Endodermal cell (in vitro differentiated cells): ENCODE data around the gene CEPT1. TPM values are rescaled to one million over a fixed set of nuclear protein-coding genes. Genes with fewer than 3 reads are reported as not detected.

ENCODE experiments used
- DNase-seq: peaks from one replicate; pipeline ENCODE4 v3.0.0-alpha.2; 2017
- H3K27ac ChIP-seq: 2 replicates; pipeline ENCODE4 v1.5.1; 2013; ENCODE audit warnings: mild to moderate bottlenecking, low read depth, low read length, moderate library complexity
- H3K27me3 ChIP-seq: 2 replicates; pipeline ENCODE4 v1.6.1; 2013; ENCODE audit warnings: mild to moderate bottlenecking, low read length, moderate library complexity; ENCODE audit not compliant: insufficient read depth, control insufficient read depth, poor library complexity, severe bottlenecking
- H3K36me3 ChIP-seq: 2 replicates; pipeline ENCODE4 v1.7.0; 2013; ENCODE audit warnings: mild to moderate bottlenecking, low read length, moderate library complexity; ENCODE audit not compliant: control insufficient read depth, insufficient read depth
- H3K4me1 ChIP-seq: one replicate; pipeline ENCODE4 v1.7.0; 2013; ENCODE audit warnings: low read length; ENCODE audit not compliant: control insufficient read depth, insufficient read depth
- H3K4me3 ChIP-seq: 2 replicates; pipeline ENCODE4 v1.5.1; 2013; ENCODE audit warnings: mild to moderate bottlenecking, low read length, moderate library complexity
- H3K9ac ChIP-seq: 2 replicates; pipeline ENCODE4 v1.6.1; 2013; ENCODE audit warnings: mild to moderate bottlenecking, low read length, moderate library complexity; ENCODE audit not compliant: poor library complexity, severe bottlenecking; ENCODE audit errors: extremely low read depth
- H3K9me3 ChIP-seq: 2 replicates; pipeline ENCODE4 v1.6.1; 2013; ENCODE audit warnings: mild to moderate bottlenecking, low read length, moderate library complexity; ENCODE audit not compliant: control insufficient read depth
- H3K27ac Mint-ChIP-seq: 2 replicates; pipeline ENCODE4 v1.8.0; 2020; ENCODE audit warnings: mixed read lengths
- H3K27me3 Mint-ChIP-seq: 2 replicates; pipeline ENCODE4 v1.8.0; 2021; ENCODE audit warnings: mild to moderate bottlenecking, mixed read lengths; ENCODE audit not compliant: insufficient read depth
- H3K36me3 Mint-ChIP-seq: 2 replicates; pipeline ENCODE4 v1.8.0; 2020; ENCODE audit warnings: low read depth, mixed read lengths
- H3K4me1 Mint-ChIP-seq: 2 replicates; pipeline ENCODE4 v1.8.0; 2020; ENCODE audit warnings: mixed read lengths
- H3K4me3 Mint-ChIP-seq: 2 replicates; pipeline ENCODE4 v1.8.0; 2020; ENCODE audit warnings: mild to moderate bottlenecking, moderate library complexity, mixed read lengths
- H3K9me3 Mint-ChIP-seq: 2 replicates; pipeline ENCODE4 v1.8.0; 2020; ENCODE audit warnings: mild to moderate bottlenecking, mixed read lengths
- CTCF ChIP-seq: fragments of 200-600 bp; sonication (generic); conservative IDR thresholded peaks from 2 replicates; pipeline ENCODE4 v1.5.0; 2021; ENCODE audit warnings: antibody characterized with exemption, mild to moderate bottlenecking
- WGBS, 2 experiments: methylation state at CpG; one replicate each; pipeline versions ENCODE4 v1.1.5 to v1.1.7; 2013; ENCODE audit warnings: missing lambda C conversion rate in 2 of 2, mixed read lengths in 1 of 2; ENCODE audit not compliant: insufficient coverage in 1 of 2, insufficient read length in 1 of 2; 5-methylcytosine and 5-hydroxymethylcytosine counted together
- total RNA-seq, 2 donors: library from RNA; stranded (reverse); fragmentation: NEBNext Ultra II Directional in 1 of 2; extraction: Animal tissue kit (Norgen Biotek cat#: 25700) in 1 of 2; gene quantifications; 2 replicates in 1 of 2; 3 replicates in 1 of 2; pipeline ENCODE4 v1.2.1, GENCODE V29; 2021

The CEPT1 gene
- total RNA-seq, 2 donors from 2014 or later, result 28.0 to 33.3 TPM

GRCh38 chr1:111227851-111228747 is 88.1 kb downstream of the CEPT1 start:
- Histone ChIP-seq H3K27ac (no peak overlapping the region), H3K4me1 (no peaks in the 10 kb centered on the region), H3K9ac (no peak overlapping the region), H3K4me3 (no peak overlapping the region), H3K9me3 (no peaks in the 10 kb centered on the region), H3K27me3 (no peaks in the 10 kb centered on the region), H3K36me3 (no peaks in the 10 kb centered on the region)
- Mint-ChIP-seq H3K27ac (peak overlapping the region; percentile 48), H3K27me3 (no peaks in the 10 kb centered on the region), H3K36me3 (no peaks in the 10 kb centered on the region), H3K4me3 (no peak overlapping the region), H3K4me1 (peaks cover 18% of the 10 kb centered on the region), H3K9me3 (peaks cover 7% of the 10 kb centered on the region)
- DNase-seq, result peak; percentile 55
- no peak for TF ChIP-seq CTCF
- 82 to 93% methylated on average over 4 to 6 of the region's 6 CpGs for WGBS, 2 experiments

GRCh38 chr1:111228748-111229126 is 88.7 kb downstream of the CEPT1 start:
- WGBS, 2 experiments, result 76% methylated on average over 2 of the region's 2 CpGs; no CpG with 5 or more reads in 1 of the 2 experiments
- H3K4me3 ChIP-seq, result no peak overlapping the region
- Mint-ChIP-seq H3K4me1 (peaks cover 14% of the 10 kb centered on the region), H3K4me3 (no peak overlapping the region), H3K27ac (no peak overlapping the region), H3K9me3 (peaks cover 9% of the 10 kb centered on the region), H3K27me3 (no peaks in the 10 kb centered on the region), H3K36me3 (no peaks in the 10 kb centered on the region)
- no peak for TF ChIP-seq CTCF
- H3K9ac ChIP-seq, result no peak overlapping the region
- no peaks in the 10 kb centered on the region for H3K36me3 ChIP-seq
- no peaks in the 10 kb centered on the region for H3K27me3 ChIP-seq
- no peaks in the 10 kb centered on the region for H3K9me3 ChIP-seq
- H3K4me1 ChIP-seq, result no peaks in the 10 kb centered on the region
- no peak for DNase-seq
- H3K27ac ChIP-seq, result no peak overlapping the region

GRCh38 chr1:111232134-111232533 is 92.1 kb downstream of the CEPT1 start:
- Mint-ChIP-seq H3K4me3 (no peak overlapping the region), H3K9me3 (peaks cover 8% of the 10 kb centered on the region), H3K27ac (no peak overlapping the region), H3K27me3 (no peaks in the 10 kb centered on the region), H3K4me1 (peaks cover 23% of the 10 kb centered on the region), H3K36me3 (no peaks in the 10 kb centered on the region)
- 100% methylated on average over 2 of the region's 3 CpGs; no CpG with 5 or more reads in 1 of the 2 experiments for WGBS, 2 experiments
- H3K9ac ChIP-seq, result no peak overlapping the region
- no peak for DNase-seq
- H3K4me1 ChIP-seq, result no peaks in the 10 kb centered on the region
- H3K27me3 ChIP-seq, result no peaks in the 10 kb centered on the region
- H3K36me3 ChIP-seq, result no peaks in the 10 kb centered on the region
- H3K9me3 ChIP-seq, result no peaks in the 10 kb centered on the region
- no peak overlapping the region for H3K27ac ChIP-seq
- TF ChIP-seq CTCF, result no peak
- no peak overlapping the region for H3K4me3 ChIP-seq
